Mononuclear cell (primary cell): ENCODE data around the gene NLRP1. TPM values are rescaled to one million over a fixed set of nuclear protein-coding genes. Genes with fewer than 3 reads are reported as not detected.

Experiments
- H3K27me3 ChIP-seq: 2 replicates; pipeline ENCODE4 v1.6.0; 2011; ENCODE audit warnings: low read length, control low read depth; ENCODE audit not compliant: insufficient read depth
- H3K4me1 ChIP-seq: 2 replicates; pipeline ENCODE4 v1.5.1; 2011; ENCODE audit warnings: mild to moderate bottlenecking, low read length, control low read depth; ENCODE audit not compliant: insufficient read depth
- H3K4me3 ChIP-seq: 2 replicates; pipeline ENCODE4 v1.5.1; 2011; ENCODE audit warnings: mild to moderate bottlenecking, low read length, moderate library complexity
- H3K9me3 ChIP-seq: 2 replicates; pipeline ENCODE4 v1.5.1; 2011; ENCODE audit warnings: low read depth, mild to moderate bottlenecking, control low read depth, low read length
- total RNA-seq: library from RNA; depleted of rRNA; stranded (reverse); fragments of >200 nt; gene quantifications from one replicate; pipeline ENCODE4 v1.2.3, GENCODE V29; 2012

The NLRP1 gene
- total RNA-seq, 1 donor: 118 TPM

DNA sequence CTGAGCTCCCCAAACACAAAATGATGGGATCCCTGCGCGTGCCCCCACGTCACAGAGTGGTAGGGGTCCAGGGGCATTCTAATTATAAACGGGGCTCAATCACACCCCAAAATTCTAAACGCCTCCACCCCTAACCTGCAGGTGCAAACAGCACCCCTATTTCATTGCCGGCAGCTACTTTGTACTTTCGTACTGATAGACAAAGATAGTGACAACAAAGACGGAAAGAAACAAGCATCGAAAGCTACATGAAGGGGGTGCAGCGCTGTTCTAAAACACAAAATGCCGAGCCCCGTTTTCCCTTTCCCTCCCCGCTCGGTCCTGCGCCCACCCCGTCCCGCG, 84.1 kb downstream of the NLRP1 start:
- Histone ChIP-seq H3K9me3 (no peaks in the 10 kb centered on the region), H3K4me3 (peak overlapping the region; percentile 25), H3K27me3 (no peaks in the 10 kb centered on the region), H3K4me1 (peaks cover 16% of the 10 kb centered on the region)

DNA sequence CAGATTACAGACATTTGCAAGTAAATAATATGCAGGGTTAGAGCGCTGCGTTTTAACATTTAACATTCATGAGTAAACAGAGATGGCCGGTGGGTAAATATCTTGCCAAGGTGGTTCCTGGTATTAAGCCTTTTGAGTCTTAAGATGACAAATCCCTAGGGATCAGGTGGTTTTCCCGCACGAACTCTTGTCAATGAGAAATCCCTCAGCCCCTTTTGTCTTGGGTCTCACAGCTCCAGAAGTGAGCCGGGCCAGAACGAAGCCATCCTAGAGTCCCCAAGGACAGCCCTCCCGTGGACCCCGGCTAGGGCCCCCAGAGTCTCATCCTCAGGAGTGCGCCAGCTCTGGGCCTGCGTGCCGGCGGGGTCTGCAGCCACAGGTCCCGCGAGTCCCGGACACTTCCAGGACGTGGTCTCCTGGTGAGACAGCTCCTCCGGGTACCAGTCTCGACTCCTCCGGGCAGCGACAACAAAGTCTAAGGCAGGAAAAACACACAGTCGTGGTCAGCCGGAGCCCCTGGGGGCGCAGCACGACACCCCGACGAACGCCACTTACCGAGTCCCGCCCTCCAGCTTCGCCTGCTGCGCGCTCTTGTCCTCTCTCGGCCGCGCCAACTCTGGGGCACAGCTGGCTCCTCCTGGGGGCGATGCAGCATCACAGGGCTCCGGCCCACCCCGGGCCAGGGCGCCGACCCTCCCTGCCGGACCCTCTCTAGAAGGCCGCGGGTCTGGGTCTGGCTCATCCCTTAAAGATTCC, 84.7 kb downstream of the NLRP1 start:
- H3K4me1 ChIP-seq: peaks cover 16% of the 10 kb centered on the region
- H3K4me3 ChIP-seq: no peak overlapping the region
- no peaks in the 10 kb centered on the region for H3K27me3 ChIP-seq
- H3K9me3 ChIP-seq: no peaks in the 10 kb centered on the region

DNA sequence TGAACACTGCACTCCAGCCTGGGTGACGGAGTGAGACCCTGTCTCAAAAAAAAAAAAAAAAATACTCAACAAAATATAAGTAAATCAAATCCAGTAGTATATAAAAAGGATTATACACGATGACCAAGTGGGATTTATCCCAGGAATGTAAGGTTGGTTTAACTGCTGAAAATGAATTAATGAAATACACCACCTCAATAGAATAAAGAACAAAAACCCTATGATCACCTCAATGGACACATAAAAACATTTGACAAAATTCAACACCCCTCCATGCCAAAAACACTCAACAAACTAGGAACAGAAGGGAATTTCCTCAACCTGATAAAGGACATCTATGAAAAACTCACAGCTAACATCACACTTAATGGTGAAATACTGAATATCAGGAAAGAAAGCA, 91.3 kb downstream of the NLRP1 start:
- no peaks in the 10 kb centered on the region for H3K27me3 ChIP-seq
- no peaks in the 10 kb centered on the region for H3K4me1 ChIP-seq
- H3K9me3 ChIP-seq: no peaks in the 10 kb centered on the region
- H3K4me3 ChIP-seq: no peak overlapping the region

DNA sequence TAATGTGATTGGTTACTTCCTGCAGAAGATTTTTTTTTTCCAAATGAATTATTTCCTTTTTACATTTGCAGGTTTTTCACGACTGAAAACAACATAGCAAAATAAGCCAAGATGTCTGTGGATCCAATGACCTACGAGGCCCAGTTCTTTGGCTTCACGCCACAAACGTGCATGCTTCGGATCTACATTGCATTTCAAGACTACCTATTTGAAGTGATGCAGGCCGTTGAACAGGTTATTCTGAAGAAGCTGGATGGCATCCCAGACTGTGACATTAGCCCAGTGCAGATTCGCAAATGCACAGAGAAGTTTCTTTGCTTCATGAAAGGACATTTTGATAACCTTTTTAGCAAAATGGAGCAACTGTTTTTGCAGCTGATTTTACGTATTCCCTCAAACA, 95.6 kb downstream of the NLRP1 start:
- Histone ChIP-seq H3K9me3 (no peaks in the 10 kb centered on the region), H3K4me3 (no peak overlapping the region), H3K27me3 (no peaks in the 10 kb centered on the region), H3K4me1 (peaks cover 27% of the 10 kb centered on the region)

DNA sequence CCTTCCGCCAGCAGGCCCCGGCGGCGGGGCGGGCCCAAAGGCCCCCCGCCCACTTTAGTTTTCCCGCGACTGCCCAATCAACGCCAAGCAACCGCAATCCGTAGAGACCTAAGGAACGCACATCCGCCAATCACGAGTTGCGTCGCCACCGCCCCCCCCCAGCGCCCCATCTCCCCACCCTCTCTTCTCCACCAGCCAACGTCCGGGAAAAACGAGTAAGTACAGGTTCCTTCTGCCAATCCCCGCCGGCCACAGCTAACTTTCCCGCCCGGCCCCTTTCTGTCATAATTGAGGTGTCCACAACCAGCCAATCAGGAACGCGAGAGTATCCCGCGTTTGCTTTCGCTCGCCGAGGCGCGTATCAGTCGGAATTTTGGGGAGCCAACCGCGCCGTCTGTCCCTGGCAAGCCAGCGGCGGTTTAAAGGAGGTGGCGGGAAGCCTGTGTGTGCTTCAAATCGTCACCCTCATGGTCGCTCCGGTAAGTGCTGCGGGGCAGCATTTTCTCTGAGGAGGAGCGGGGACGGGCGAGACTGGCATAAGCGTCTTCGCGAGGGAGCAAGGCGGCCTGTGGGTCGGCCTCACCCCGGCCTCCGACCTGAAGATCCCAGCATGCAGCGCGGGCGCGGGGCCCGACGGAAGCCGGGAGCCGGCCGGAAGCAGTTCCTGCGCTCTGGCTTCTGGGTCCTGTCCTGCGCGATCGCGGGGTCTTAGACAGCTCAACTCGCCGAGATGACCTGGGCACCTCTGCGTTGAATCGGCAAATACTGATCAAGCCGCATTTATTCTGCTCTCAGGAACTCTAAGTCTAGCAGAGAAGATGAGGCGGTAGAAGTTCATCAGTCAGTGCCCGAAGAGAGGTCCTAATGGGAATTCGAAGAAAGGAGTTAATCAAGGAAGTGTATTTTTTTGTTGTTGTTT, 97.8 kb downstream of the NLRP1 start, which contains the start of gene MIS12:
Gene MIS12 (plus strand): TSS at position 361 of the 919 bp plus-strand sequence. CDS start 2,297 bp downstream, outside the sequence.
- Histone ChIP-seq H3K4me3 (peak within 1 kb of the TSS; percentile 99), H3K9me3 (no peaks in the 10 kb centered on the region), H3K4me1 (peaks cover 33% of the 10 kb centered on the region), H3K27me3 (no peaks in the 10 kb centered on the region)

DNA sequence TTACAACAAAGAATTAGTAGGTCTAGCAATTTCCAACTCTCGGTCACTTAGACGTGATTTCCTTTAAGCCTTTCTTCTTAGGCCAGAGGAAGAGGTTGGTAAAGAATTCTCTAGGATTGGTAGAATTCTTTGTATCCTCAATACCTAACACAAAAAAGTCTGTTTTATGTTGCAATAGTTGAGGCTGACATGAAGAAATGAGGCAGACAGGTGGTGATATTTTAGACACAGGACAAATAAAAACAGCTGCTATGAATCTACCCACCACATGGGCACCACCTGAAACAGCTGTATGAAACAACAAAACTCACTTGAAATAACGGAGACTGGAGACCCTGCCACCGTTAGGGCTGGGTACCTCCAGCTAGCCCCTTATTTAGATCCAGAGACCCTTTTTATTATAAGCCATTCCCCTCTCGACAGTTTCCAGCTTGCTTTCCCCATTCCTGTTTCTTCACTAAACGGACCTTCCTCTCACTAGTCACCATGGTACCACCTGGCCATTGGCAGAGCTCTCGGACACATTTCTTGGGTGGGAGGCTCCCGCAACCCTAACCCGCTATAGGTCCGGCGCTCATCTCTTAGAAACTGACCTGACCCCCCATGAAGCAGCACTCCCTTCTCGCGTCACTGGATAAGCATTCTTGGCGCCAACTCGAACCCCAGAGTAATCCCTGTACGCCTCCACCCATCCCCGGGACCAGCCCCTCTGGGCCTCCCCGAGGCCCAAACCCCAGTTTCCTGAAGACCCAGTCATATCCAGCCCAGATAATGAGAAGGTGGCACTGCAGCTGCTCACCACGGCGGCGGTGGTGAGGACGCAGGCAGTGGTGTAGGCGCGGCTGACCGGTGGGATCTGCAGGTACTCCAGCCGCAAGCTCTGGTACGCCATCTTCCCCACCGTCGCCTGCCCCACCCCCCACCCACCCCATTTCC, 98.8 kb downstream of the NLRP1 start, which contains the start of gene DERL2:
Gene DERL2 (minus strand): TSS at position 909 of the 936 bp plus-strand sequence. CDS start 17 bp downstream, at position 892.
- H3K27me3 ChIP-seq: no peaks in the 10 kb centered on the region

DNA sequence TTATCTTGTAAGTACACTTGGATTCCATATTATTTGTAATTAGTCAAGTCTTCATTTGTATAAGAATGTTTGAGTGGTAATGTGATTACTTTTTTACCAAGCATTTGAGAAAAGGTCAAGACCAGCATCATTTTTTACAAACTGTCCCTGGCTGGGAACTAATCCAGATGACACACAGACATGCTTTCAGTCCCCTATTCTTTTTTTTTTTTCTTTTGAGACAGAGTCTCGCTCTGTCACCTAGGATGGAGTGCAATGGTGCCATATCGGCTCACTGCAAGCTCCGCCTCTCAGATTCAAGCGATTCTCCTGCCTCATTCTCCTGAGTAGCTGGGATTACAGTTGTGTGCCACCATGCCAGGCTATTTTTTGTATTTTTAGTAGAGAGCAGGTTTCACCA, 102.9 kb downstream of the NLRP1 start:
- no peaks in the 10 kb centered on the region for H3K27me3 ChIP-seq
- H3K9me3 ChIP-seq: no peaks in the 10 kb centered on the region
- peaks cover 25% of the 10 kb centered on the region for H3K4me1 ChIP-seq
- H3K4me3 ChIP-seq: no peak overlapping the region

More for the DNA sequence above, 98.8 kb downstream of the NLRP1 start, which contains the start of gene DERL2:
- H3K9me3 ChIP-seq: no peaks in the 10 kb centered on the region
- peak within 1 kb of the TSS; percentile 99 for H3K4me3 ChIP-seq
- H3K4me1 ChIP-seq: peaks cover 33% of the 10 kb centered on the region

DNA sequence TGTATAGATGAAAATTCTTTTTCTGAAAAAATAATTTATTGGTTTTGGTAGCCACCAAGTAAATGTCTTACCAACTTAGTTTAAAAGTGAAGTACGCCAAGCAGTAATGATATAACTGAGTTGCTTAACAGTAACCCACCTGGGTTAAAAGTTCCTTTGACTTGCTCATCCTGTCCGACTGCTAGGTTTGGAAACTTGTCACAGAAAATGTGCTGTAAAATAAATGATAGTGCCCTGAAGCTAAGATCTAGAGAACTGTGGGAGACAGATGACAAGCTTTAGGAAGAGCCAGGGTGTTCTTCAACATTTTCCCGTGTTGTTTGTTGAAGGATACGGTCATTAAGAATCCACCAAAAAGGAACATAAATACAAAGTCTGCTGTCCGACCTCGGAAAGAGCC, 103.3 kb downstream of the NLRP1 start:
- no peaks in the 10 kb centered on the region for H3K9me3 ChIP-seq
- H3K4me3 ChIP-seq: no peak overlapping the region
- H3K27me3 ChIP-seq: no peaks in the 10 kb centered on the region
- H3K4me1 ChIP-seq: peaks cover 25% of the 10 kb centered on the region

DNA sequence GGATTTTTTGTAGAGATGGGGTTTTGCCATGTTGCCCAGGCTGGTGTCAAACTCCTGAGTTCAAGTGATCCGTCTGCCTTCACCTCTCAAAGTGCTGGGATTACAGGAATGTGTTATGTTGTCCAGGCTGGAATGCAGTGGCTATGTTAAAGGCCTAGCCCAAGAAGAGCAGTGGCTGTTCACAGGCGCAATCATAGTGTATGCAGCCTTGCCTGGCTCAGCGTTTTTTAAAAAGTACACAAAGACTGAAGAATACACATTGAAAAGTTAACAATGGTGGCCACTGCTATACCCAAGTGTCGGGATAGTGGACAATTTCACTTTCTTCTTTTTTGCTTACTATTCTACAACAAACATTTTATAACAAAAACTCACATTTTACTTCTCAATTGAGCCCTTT, 105.3 kb downstream of the NLRP1 start:
- no peak overlapping the region for H3K4me3 ChIP-seq
- H3K9me3 ChIP-seq: no peaks in the 10 kb centered on the region

DNA sequence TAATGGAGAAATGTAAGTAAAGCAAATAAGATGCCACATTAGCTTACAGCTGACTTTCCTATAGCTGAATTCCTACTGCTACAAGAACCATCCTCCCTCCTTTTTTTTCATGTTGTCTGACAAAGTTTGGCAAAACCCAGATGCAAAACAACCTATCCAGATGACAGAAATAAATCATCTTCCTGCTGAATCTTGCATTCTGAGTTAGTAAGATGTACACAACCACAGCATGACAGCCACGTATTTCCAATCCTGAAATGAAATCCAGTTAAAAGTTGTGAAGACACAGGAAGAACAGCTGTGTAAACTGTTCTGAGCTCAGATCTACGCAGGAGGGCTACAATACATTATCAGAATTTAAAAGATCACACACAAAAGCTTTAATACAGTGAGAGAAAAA, 110.4 kb downstream of the NLRP1 start:
- Histone ChIP-seq H3K9me3 (no peaks in the 10 kb centered on the region), H3K4me1 (peaks cover 5% of the 10 kb centered on the region), H3K4me3 (no peak overlapping the region)

More for the DNA sequence above, 105.3 kb downstream of the NLRP1 start:
- Histone ChIP-seq H3K4me1 (peaks cover 8% of the 10 kb centered on the region), H3K27me3 (no peaks in the 10 kb centered on the region)

DNA sequence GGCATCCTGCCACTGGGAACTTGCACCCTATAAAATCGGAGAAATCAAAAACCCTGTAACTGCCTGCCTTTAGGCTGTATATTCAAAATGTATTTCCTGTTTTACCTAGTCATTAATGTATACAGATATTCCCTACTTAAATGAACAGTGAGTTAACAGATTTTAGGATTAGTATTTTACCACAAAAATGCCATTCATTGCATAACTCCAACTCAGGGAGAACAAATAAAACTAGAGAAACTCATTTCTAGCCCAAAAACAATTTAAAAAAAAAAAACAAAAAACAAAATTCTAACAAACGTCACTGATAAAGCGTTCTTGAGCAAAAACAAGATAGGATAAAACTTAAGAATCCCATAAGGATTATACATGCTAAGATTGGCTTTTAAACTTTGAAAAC, 111.8 kb downstream of the NLRP1 start:
- H3K4me3 ChIP-seq: no peak overlapping the region
- no peaks in the 10 kb centered on the region for H3K27me3 ChIP-seq
- H3K4me1 ChIP-seq: peaks cover 13% of the 10 kb centered on the region
- no peaks in the 10 kb centered on the region for H3K9me3 ChIP-seq

More for the DNA sequence above, 110.4 kb downstream of the NLRP1 start:
- no peaks in the 10 kb centered on the region for H3K27me3 ChIP-seq

DNA sequence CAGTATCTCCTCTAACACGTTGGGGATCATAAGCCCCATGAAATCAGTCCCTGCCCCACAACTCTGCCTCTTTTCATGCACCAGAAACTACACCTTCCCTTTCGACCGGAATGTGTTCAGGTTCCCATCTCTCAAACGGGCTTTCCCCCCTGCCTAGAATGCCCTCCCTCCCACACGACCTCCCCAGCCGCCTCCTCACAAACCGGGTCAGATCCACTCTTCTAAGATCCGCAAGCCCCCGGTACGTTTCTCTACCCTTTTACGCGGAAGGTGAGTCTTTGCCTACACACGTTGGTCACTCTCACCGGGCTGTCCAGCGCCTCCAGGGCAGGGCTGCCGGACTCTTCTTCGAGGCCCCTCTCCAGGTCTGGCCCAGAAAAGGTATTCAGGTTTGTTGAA, 116.2 kb downstream of the NLRP1 start:
- Histone ChIP-seq H3K4me3 (peak overlapping the region; percentile 61), H3K9me3 (no peaks in the 10 kb centered on the region), H3K27me3 (no peaks in the 10 kb centered on the region), H3K4me1 (peaks cover 27% of the 10 kb centered on the region)

DNA sequence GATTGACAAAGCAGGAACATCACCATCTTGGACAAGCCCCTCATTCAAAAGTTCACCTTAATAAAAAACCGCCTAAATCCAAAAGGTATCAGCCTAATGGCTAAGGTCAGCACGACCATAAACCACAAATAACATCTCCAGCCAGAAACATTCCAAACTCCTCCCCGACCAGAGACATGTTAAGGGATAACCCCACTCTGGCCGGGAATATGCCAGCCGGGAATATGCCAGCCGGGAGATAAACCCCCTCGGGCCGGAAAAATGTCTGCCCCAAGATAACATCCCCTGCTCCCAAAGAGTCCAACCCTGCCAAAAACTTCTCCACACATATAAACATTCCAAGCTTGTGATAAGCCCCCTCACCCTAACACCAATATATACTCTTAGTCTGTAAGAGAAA, 116.9 kb downstream of the NLRP1 start:
- Histone ChIP-seq H3K4me3 (peak overlapping the region; percentile 61), H3K9me3 (no peaks in the 10 kb centered on the region), H3K27me3 (no peaks in the 10 kb centered on the region), H3K4me1 (peaks cover 34% of the 10 kb centered on the region)

DNA sequence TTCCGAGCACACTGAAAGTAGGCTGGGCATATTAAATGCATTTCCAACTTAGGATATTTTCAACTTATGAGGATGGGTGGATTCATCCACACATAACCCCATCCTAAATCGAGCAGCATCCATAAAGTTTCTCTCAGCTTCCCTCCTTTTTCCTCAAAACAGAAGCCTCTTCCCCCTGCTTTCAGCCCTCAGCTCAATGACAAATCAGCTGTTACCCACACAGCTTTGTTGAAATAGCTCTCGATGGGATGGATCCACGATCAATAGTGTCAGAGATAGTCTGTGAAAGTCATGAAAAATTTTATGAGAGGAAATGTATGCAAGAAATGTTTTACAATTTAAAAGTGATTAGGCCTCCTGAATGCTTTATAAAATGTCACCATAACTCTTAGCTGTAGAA, 118.0 kb downstream of the NLRP1 start:
- Histone ChIP-seq H3K9me3 (no peaks in the 10 kb centered on the region), H3K4me3 (no peak overlapping the region), H3K27me3 (no peaks in the 10 kb centered on the region), H3K4me1 (peaks cover 39% of the 10 kb centered on the region)
